Stimulated activated CD4-positive, alpha-beta T cell treated with anti-CD3 and anti-CD28 coated beads, Interleukin-1b, Interleukin-23, amount 100 ng/mL, for 1 hour (primary cell): ENCODE results near the gene PKP3.

Experiments
- DNase-seq, 2 donors: peaks; one replicate each; pipeline ENCODE4 v3.0.0-alpha.2; 2020; ENCODE audit warnings: low read depth in 2 of 2

PKP3 gene

GRCh38 chr11:363948-364761 lies 29.9 kb upstream of the PKP3 start:
- DNase-seq, result peak in 1 of 2 donors; percentile 44

GRCh38 chr11:364991-365725 lies 28.9 kb upstream of the PKP3 start:
- DNase-seq, result no peak

- no peak for DNase-seq
Measured at GRCh38 chr11:365831-366230, 28.2 kb upstream of the PKP3 start.

- no peak for DNase-seq
Measured at GRCh38 chr11:367956-368413, 26.0 kb upstream of the PKP3 start.

- DNase-seq, result no peak
Measured at GRCh38 chr11:368414-369335, 25.3 kb upstream of the PKP3 start.

- DNase-seq, result no peak
Measured at GRCh38 chr11:369336-370018, 24.5 kb upstream of the PKP3 start, which contains the start of gene B4GALNT4. TSS of gene B4GALNT4 (plus strand) at chr11:369499. CDS start at chr11:369804, 305 bp downstream.

GRCh38 chr11:370070-370941 lies 23.7 kb upstream of the PKP3 start:
- DNase-seq, result no peak

- DNase-seq, result no peak
Measured at GRCh38 chr11:371051-371450, 23.0 kb upstream of the PKP3 start.

- DNase-seq, result no peak
Measured at GRCh38 chr11:371716-372590, 22.1 kb upstream of the PKP3 start.

GRCh38 chr11:372809-373715 lies 20.9 kb upstream of the PKP3 start:
- no peak for DNase-seq

- no peak for DNase-seq
Measured at GRCh38 chr11:373716-374551, 20.1 kb upstream of the PKP3 start.

GRCh38 chr11:375065-376025 lies 18.7 kb upstream of the PKP3 start:
- no peak for DNase-seq

GRCh38 chr11:376531-377173 lies 17.4 kb upstream of the PKP3 start:
- DNase-seq, result no peak

GRCh38 chr11:377174-377865 lies 16.7 kb upstream of the PKP3 start:
- DNase-seq, result no peak

- no peak for DNase-seq
Measured at GRCh38 chr11:377883-378500, 16.0 kb upstream of the PKP3 start.
